GM19035 (cell line): Measurements from ENCODE around the gene TMEM169.
"Not testable (repeated sequence)": the region's sequence is repeated elsewhere in the genome, so short reads cannot be mapped to it uniquely, and the experiment has no call there.

Experiments
- ATAC-seq: cut with Tn5 transposase; IDR thresholded peaks from one replicate; pipeline ENCODE4 v1.9.1; 2021; ENCODE audit not compliant: unreplicated experiment

Gene TMEM169

DNA sequence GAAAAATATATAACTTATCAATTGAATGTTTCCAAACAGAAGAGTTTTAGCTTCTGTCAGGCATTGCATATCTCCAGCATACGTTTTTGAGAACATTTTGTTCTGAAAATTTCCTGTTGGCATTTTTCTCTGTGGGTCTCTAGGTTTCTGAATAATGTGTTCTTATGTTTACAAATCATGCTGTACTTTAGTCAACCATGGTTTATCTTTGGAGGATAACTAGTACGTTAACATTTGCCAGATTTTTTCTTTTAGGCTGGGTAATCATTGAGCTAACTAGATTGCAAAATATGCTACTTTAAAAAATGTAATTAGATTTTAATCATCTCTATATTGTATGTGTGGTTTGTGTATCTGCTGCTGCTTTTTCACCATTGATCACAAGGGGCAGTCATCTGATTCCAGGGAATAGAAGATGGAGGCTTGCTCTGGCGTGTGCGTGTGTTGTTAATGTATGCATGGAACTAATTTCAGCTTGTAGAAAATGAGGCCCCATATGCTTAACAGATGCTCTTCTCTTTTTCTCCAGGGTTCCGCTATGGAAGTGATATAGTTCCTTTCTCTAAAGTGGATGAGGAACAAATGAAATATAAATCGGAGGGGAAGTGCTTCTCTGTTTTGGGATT, 48.7 kb downstream of the TMEM169 start:
- no peak for ATAC-seq

DNA sequence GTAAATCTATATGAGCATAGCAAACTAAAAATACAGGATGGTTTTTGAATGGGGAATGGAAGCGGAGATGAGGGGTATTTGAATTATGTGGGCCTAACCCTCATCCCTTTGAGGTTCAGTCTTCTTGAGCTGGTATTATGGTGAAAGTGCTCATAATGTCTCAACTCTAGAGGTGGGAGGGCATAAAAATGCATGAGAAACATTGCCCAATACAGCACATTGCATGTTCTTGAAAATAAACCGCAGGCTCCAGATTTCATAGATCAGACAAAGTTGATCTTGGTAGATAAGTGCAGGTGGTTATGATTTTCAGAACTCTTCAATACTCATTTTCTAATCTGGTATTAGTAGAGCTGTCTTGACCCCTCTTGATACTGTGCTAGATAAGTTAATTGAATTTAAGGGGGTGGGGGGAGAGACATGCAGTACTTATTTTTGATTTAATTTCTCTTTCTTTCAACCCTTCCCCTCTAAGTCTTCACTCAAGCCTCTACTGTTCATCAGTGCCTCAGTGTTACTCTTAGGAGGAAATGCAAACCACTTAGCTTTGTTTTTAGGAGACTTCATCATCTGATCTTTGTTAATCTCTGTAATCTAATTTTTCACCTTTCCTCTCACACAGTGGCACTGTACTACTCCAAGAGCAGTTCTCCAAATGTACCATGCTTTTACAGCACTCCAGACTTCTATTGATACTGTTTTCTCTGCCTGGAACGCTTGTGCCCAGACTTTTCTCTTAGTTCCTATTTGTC, 49.6 kb downstream of the TMEM169 start:
- no peak for ATAC-seq

- ATAC-seq: no peak
Observed at GRCh38 chr2:216132585-216132984, 50.9 kb downstream of the TMEM169 start.

- no peak for ATAC-seq
Observed at GRCh38 chr2:216133397-216133796, 51.7 kb downstream of the TMEM169 start.

GRCh38 chr2:216134958-216135541, 53.3 kb downstream of the TMEM169 start:
- no peak for ATAC-seq

- ATAC-seq: no peak
Observed at GRCh38 chr2:216139884-216140283, 58.2 kb downstream of the TMEM169 start.

DNA sequence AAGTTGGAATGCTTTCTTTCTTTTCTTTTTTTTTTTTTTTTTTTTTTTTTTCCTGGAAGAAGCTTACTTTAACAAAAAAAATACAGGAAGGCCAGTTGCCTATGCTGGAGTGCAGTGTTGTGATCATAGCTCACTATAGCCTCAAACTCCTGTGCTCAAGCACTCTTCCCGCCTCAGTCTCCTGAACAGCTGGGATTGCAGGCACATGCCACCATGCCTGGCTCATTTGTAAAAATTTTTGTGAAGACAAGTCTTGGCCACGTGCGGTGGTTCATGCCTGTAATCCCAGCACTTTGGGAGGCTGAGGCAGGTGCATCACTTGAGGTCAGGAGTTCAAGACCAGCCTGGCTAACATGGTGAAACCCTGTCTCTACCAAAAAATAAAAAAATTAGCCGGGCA, 59.8 kb downstream of the TMEM169 start:
- not testable (repeated sequence) for ATAC-seq

- ATAC-seq: peak; percentile 99
Observed at GRCh38 chr2:216142540-216142939, 60.8 kb downstream of the TMEM169 start.

DNA sequence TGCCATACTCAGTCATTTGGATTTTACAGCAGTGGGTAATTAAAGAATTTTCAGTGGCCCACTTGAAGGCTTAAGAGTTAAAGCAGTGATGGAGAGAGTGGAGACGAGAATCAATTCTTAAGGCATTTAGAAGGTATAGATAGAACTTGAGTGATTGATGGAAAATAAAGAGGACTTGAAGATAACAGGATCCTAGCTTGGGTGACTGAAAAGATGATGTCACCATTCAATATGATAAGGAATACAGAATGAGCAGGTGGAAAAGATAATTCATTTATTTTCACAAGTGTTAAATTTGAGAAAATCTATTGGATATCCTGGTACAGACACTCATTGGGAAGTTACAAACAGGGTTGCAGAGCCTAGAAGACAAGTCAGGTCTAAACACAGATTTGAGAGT, 62.7 kb downstream of the TMEM169 start:
- ATAC-seq: no peak

DNA sequence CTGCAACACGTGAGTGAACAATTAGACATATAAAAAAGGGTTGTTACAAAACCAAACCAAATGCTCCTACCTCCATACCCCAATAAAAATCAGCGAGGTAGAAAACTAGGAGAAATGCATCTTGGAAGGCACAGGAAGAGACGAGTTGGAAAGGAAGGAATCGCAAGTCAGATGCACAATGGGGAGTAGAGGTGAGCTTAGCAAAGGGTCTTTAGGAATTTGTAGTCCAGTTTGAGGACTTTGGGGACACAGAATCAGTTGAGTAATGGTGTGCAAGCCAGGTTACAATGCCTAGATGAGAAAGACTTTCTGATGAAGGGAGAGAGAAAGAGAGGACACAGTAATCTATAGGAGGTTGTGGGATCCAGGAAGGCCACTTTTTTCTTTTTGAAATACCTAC, 63.1 kb downstream of the TMEM169 start:
- no peak for ATAC-seq

- ATAC-seq: no peak
Observed at GRCh38 chr2:216146573-216146972, 64.9 kb downstream of the TMEM169 start.

GRCh38 chr2:216147172-216148131, 65.7 kb downstream of the TMEM169 start:
- ATAC-seq: no peak

GRCh38 chr2:216148983-216149382, 67.3 kb downstream of the TMEM169 start:
- no peak for ATAC-seq

- ATAC-seq: no peak
Observed at GRCh38 chr2:216149741-216150140, 68.0 kb downstream of the TMEM169 start.

- no peak for ATAC-seq
Observed at GRCh38 chr2:216151313-216152025, 69.8 kb downstream of the TMEM169 start.
